PC-3 (cell line): ENCODE measurements around the gene SLAMF1. TPM values are rescaled to one million over a fixed set of nuclear protein-coding genes. Genes with fewer than 3 reads are reported as not detected.
"Not testable (repeated sequence)": the region's sequence is repeated elsewhere in the genome, so short reads cannot be mapped to it uniquely, and the experiment has no call there.

ENCODE experiments used
- ATAC-seq: fragments of 200-7000 bp; cut with Tn5 transposase; 2 replicates; pipeline ENCODE4 v1.9.1; 2020; ENCODE audit warnings: mild to moderate bottlenecking, moderate library complexity
- BruUV-seq: library from RNA; stranded (reverse); fragments of 400-500 nt; replicated peaks from 2 replicates; lab custom pipeline; 2021; lab: Mats Ljungman, UMichigan
- CTCF ChIA-PET: fragments of 300-600 bp; sonication (Branson Sonifier 250); formaldehyde crosslinking; loops from one replicate; lab custom pipeline; 2022; ENCODE audit warnings: antibody characterized with exemption; lab: Charles Lee
- POLR2A ChIA-PET: fragments of 300-600 bp; sonication (Branson Sonifier 250); formaldehyde crosslinking; loops from one replicate; lab custom pipeline; 2022; ENCODE audit warnings: antibody characterized with exemption; ENCODE audit not compliant: unreplicated experiment; lab: Charles Lee
- DNase-seq: peaks from one replicate; pipeline ENCODE4 v3.0.0-alpha.2; 2015
- H2AFZ ChIP-seq: fragments of 300-600 bp; sonication (generic); 2 replicates; pipeline ENCODE4 v1.6.0; 2016; ENCODE audit warnings: antibody characterized with exemption, low read length
- H3F3A ChIP-seq: fragments of 300-600 bp; sonication (generic); one replicate; pipeline ENCODE4 v1.6.0; 2017; ENCODE audit warnings: antibody characterized with exemption, low read length, control low read depth, mild to moderate bottlenecking; ENCODE audit not compliant: unreplicated experiment
- H3K27ac ChIP-seq: fragments of 300-600 bp; sonication (generic); 2 replicates; pipeline ENCODE4 v1.5.1; 2016; ENCODE audit warnings: mild to moderate bottlenecking, low read length
- H3K27me3 ChIP-seq: fragments of 300-600 bp; sonication (generic); 2 replicates; pipeline ENCODE4 v1.6.1; 2016; ENCODE audit warnings: low read length, mixed read lengths
- H3K36me3 ChIP-seq: fragments of 300-600 bp; sonication (generic); 2 replicates; pipeline ENCODE4 v1.6.1; 2016; ENCODE audit warnings: low read depth, mixed run types, low read length, mixed read lengths
- H3K4me1 ChIP-seq: fragments of 300-600 bp; sonication (generic); 2 replicates; pipeline ENCODE4 v1.5.1; 2016; ENCODE audit warnings: low read length; ENCODE audit not compliant: insufficient read depth
- H3K4me2 ChIP-seq: fragments of 300-600 bp; sonication (generic); 2 replicates; pipeline ENCODE4 v1.6.0; 2016; ENCODE audit warnings: low read length
- H3K4me3 ChIP-seq: fragments of 300-600 bp; sonication (generic); 2 replicates; pipeline ENCODE4 v1.5.1; 2016; ENCODE audit warnings: mild to moderate bottlenecking, low read length, mixed read lengths
- H3K79me2 ChIP-seq: fragments of 300-600 bp; sonication (generic); 2 replicates; pipeline ENCODE4 v1.6.1; 2017; ENCODE audit warnings: low read length, mixed read lengths
- H3K9ac ChIP-seq: fragments of 300-600 bp; sonication (generic); 2 replicates; pipeline ENCODE4 v1.6.0; 2016; ENCODE audit warnings: mild to moderate bottlenecking, low read length
- H3K9me2 ChIP-seq: fragments of 300-600 bp; sonication (generic); replicated peaks from 2 replicates; pipeline ENCODE4 v1.6.1; 2016; ENCODE audit warnings: mixed run types, low read length, mixed read lengths
- H3K9me3 ChIP-seq: fragments of 300-600 bp; sonication (generic); 2 replicates; pipeline ENCODE4 v1.6.1; 2016; ENCODE audit warnings: low read length, mixed read lengths
- H4K20me1 ChIP-seq: fragments of 300-600 bp; sonication (generic); 2 replicates; pipeline ENCODE4 v1.6.1; 2016; ENCODE audit warnings: low read length, mixed read lengths
- EZH2 ChIP-seq: fragments of 300-600 bp; sonication (generic); IDR thresholded peaks from one replicate; pipeline ENCODE4 v1.6.1; 2017; ENCODE audit warnings: antibody characterized with exemption, mild to moderate bottlenecking, low read length; ENCODE audit not compliant: unreplicated experiment
- EZH2phosphoT487 ChIP-seq: fragments of 300-600 bp; sonication (generic); IDR thresholded peaks from 2 replicates; pipeline ENCODE4 v1.6.1; 2018; ENCODE audit warnings: mild to moderate bottlenecking, antibody characterized with exemption, low read length, borderline replicate concordance
- intact Hi-C: fragments of 100-400 bp; cut with micrococcal nuclease; formaldehyde crosslinking; loops from 2 replicates; pipeline ENCODE4 v1.9.0; 2023
- total RNA-seq: library from RNA; depleted of rRNA; stranded (reverse); fragments of >200 nt; gene quantifications from 2 replicates; pipeline ENCODE4 v1.2.3, GENCODE V29; 2014
- TF ChIP-seq, protein P1 (sequence below): fragments of 300-600 bp; sonication (generic); conservative IDR thresholded peaks from 2 replicates; pipeline ENCODE4 v1.5.1; 2017; ENCODE audit warnings: antibody characterized with exemption, low read depth, mild to moderate bottlenecking, low read length

SLAMF1 gene
- total RNA-seq, 1 experiment from 2014 or later = not detected

DNA sequence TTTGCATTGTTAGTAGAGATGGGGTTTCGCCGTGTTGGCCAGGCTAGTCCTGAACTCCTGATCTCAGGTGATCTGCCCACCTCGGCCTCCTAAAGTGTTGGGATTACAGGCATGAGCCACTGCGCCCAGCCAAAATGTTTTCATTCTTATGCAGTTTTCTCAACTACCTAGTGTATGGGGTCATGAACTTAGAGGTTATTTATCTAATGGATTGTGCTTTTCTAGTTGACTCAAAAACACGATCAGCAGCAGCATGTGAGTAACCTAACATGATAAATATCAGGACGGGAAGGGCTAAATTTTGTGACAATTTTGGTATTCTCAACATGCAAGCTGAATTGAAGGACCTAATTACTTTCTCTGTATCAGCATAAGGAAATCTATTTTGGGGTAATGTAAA lies 58.4 kb downstream of the SLAMF1 start:
- DNase-seq (no peak), ATAC-seq (no peak)
- no peaks in the 10 kb centered on the region for H3K9me3 ChIP-seq
- H3K4me3 ChIP-seq = no peak overlapping the region
- no peak overlapping the region for H3K27ac ChIP-seq
- H3K9ac ChIP-seq = no peak overlapping the region
- no peaks in the 10 kb centered on the region for H3K9me2 ChIP-seq
- CTCF ChIA-PET = no interaction called here
- no peak overlapping the region for H2AFZ ChIP-seq
- H3K4me1 ChIP-seq = no peaks in the 10 kb centered on the region
- POLR2A ChIA-PET = no interaction called here
- intact Hi-C loops = no loop called here
- TF ChIP-seq, protein P1, sequence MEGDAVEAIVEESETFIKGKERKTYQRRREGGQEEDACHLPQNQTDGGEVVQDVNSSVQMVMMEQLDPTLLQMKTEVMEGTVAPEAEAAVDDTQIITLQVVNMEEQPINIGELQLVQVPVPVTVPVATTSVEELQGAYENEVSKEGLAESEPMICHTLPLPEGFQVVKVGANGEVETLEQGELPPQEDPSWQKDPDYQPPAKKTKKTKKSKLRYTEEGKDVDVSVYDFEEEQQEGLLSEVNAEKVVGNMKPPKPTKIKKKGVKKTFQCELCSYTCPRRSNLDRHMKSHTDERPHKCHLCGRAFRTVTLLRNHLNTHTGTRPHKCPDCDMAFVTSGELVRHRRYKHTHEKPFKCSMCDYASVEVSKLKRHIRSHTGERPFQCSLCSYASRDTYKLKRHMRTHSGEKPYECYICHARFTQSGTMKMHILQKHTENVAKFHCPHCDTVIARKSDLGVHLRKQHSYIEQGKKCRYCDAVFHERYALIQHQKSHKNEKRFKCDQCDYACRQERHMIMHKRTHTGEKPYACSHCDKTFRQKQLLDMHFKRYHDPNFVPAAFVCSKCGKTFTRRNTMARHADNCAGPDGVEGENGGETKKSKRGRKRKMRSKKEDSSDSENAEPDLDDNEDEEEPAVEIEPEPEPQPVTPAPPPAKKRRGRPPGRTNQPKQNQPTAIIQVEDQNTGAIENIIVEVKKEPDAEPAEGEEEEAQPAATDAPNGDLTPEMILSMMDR = no peak
- no peak for TF ChIP-seq EZH2phosphoT487
- no peak for TF ChIP-seq EZH2
- H4K20me1 ChIP-seq = no peaks in the 10 kb centered on the region
- H3K79me2 ChIP-seq = no peaks in the 10 kb centered on the region
- no peaks in the 10 kb centered on the region for H3F3A ChIP-seq
- H3K27me3 ChIP-seq = peaks cover 43% of the 10 kb centered on the region
- no TSS peak for BruUV-seq
- H3K36me3 ChIP-seq = no peaks in the 10 kb centered on the region
- H3K4me2 ChIP-seq = no peak overlapping the region

DNA sequence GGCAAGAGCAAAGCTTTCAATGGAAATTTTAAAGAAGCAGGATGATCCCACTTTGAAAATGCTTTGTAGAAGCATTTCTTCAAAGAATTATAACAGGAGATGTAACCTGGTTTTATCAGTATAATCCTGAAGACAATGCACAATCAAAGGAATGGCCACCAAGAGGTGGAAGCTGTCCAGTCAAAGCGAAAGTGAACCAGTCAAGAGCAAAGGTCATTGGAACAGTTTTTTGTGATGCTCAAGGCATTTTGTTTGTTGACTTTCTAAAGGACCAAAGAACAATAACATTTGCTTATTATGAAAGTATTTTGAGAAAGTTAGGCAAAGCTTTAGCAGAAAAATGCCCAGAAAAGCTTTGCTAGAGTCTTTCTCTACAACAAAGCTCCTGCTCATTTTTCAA lies 62.1 kb downstream of the SLAMF1 start:
- no peaks in the 10 kb centered on the region for H3F3A ChIP-seq
- ChIA-PET CTCF (no interaction called here), POLR2A (no interaction called here)
- H3K9me2 ChIP-seq = no peaks in the 10 kb centered on the region
- no peaks in the 10 kb centered on the region for H3K9me3 ChIP-seq
- no peaks in the 10 kb centered on the region for H3K4me1 ChIP-seq
- no peak overlapping the region for H2AFZ ChIP-seq
- no peak overlapping the region for H3K4me2 ChIP-seq
- BruUV-seq = no TSS peak
- no peaks in the 10 kb centered on the region for H3K36me3 ChIP-seq
- no peak overlapping the region for H3K4me3 ChIP-seq
- no peak overlapping the region for H3K9ac ChIP-seq
- H3K79me2 ChIP-seq = no peaks in the 10 kb centered on the region
- intact Hi-C loops = no loop called here
- no peak for ATAC-seq
- TF ChIP-seq, protein P1 = no peak
- TF ChIP-seq EZH2 = no peak
- TF ChIP-seq EZH2phosphoT487 = no peak
- H3K27ac ChIP-seq = no peak overlapping the region
- H4K20me1 ChIP-seq = no peaks in the 10 kb centered on the region
- DNase-seq = no peak
- H3K27me3 ChIP-seq = peaks cover 43% of the 10 kb centered on the region

DNA sequence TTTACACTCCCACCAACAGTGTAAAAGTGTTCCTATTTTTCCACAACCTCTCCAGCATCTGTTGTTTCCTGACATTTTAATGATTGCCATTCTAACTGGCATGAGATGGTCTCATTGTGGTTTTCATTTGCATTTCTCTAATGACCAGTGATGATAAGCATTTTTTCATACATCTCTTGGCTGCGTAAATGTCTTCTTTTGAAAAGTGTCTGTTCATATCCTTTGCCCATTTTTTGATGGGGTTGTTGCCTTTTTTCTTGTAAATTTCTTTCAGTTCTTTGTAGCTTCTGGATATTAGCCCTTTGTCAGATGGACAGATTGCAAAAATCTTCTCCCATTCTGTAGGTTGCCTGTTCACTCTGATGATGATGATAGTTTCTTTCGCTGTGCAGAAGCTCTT lies 63.9 kb downstream of the SLAMF1 start:
- H3K9me2 ChIP-seq, H3K9ac ChIP-seq, H3K79me2 ChIP-seq, POLR2A ChIA-PET, H2AFZ ChIP-seq, H3K4me1 ChIP-seq, intact Hi-C loops, ATAC-seq, BruUV-seq, H3F3A ChIP-seq, H3K9me3 ChIP-seq, CTCF ChIA-PET, H3K27ac ChIP-seq, H3K4me3 ChIP-seq, DNase-seq, H4K20me1 ChIP-seq, H3K36me3 ChIP-seq, H3K4me2 ChIP-seq: not testable (repeated sequence)
- H3K27me3 ChIP-seq = peaks cover 42% of the 10 kb centered on the region
